Dermis microvascular lymphatic vessel endothelial cell (primary cell): ENCODE results near the gene COPG2. TPM values are rescaled to one million over a fixed set of nuclear protein-coding genes. Genes with fewer than 3 reads are reported as not detected.
"Not testable (repeated sequence)": the region's sequence is repeated elsewhere in the genome, so short reads cannot be mapped to it uniquely, and the experiment has no call there.

ENCODE experiments used
- DNase-seq, 2 donors: peaks; one replicate each; pipeline versions ENCODE4 v3.0.0 to v3.0.0-alpha.2; 2010; ENCODE audit warnings: low read depth in 2 of 2
- total RNA-seq: library from RNA; depleted of rRNA; stranded (reverse); fragments of >200 nt; gene quantifications from 2 replicates; pipeline ENCODE4 v1.2.1, GENCODE V29; 2014

Gene COPG2
- total RNA-seq, 1 donor from 2014 or later, result 17.8 TPM

GRCh38 chr7:130650611-130651120, 17.9 kb downstream of the COPG2 start:
- no peak for DNase-seq

- peak in 1 of 2 donors; percentile 25 for DNase-seq
Observed at GRCh38 chr7:130649004-130649790, 19.4 kb downstream of the COPG2 start.

GRCh38 chr7:130648580-130648979, 20.0 kb downstream of the COPG2 start:
- no peak for DNase-seq

- no peak for DNase-seq
Observed at GRCh38 chr7:130642383-130642782, 26.2 kb downstream of the COPG2 start.

GRCh38 chr7:130641497-130641896, 27.1 kb downstream of the COPG2 start:
- DNase-seq, result no peak

GRCh38 chr7:130641040-130641439, 27.5 kb downstream of the COPG2 start:
- no peak for DNase-seq

- no peak for DNase-seq
Observed at GRCh38 chr7:130639388-130639787, 29.2 kb downstream of the COPG2 start.

GRCh38 chr7:130632111-130632510, 36.4 kb downstream of the COPG2 start:
- DNase-seq, result peak in 1 of 2 donors; percentile 67

GRCh38 chr7:130628901-130629300, 39.6 kb downstream of the COPG2 start:
- no peak for DNase-seq

- no peak for DNase-seq
Observed at GRCh38 chr7:130627775-130628174, 40.8 kb downstream of the COPG2 start.

GRCh38 chr7:130622866-130623265, 45.7 kb downstream of the COPG2 start:
- DNase-seq, result no peak

- DNase-seq, result no peak
Observed at GRCh38 chr7:130615583-130615982, 53.0 kb downstream of the COPG2 start.

GRCh38 chr7:130614449-130614848, 54.1 kb downstream of the COPG2 start:
- no peak for DNase-seq

GRCh38 chr7:130611218-130611617, 57.3 kb downstream of the COPG2 start:
- no peak for DNase-seq

- not testable (repeated sequence) for DNase-seq
Observed at GRCh38 chr7:130607066-130607465, 61.5 kb downstream of the COPG2 start.

- DNase-seq, result no peak
Observed at GRCh38 chr7:130606161-130606560, 62.4 kb downstream of the COPG2 start.

GRCh38 chr7:130598056-130598455, 70.5 kb downstream of the COPG2 start:
- DNase-seq, result no peak

- DNase-seq, result no peak
Observed at GRCh38 chr7:130595986-130596385, 72.6 kb downstream of the COPG2 start.

- DNase-seq, result no peak
Observed at GRCh38 chr7:130593033-130593432, 75.5 kb downstream of the COPG2 start.

GRCh38 chr7:130591464-130591863, 77.1 kb downstream of the COPG2 start:
- DNase-seq, result not testable (repeated sequence)

- not testable (repeated sequence) for DNase-seq
Observed at GRCh38 chr7:130585932-130586331, 82.6 kb downstream of the COPG2 start.

- not testable (repeated sequence) for DNase-seq
Observed at GRCh38 chr7:130575110-130575509, 93.4 kb downstream of the COPG2 start.

GRCh38 chr7:130570144-130570543, 98.4 kb downstream of the COPG2 start:
- DNase-seq, result not testable (repeated sequence)
